GM12874 (cell line): Measurements from ENCODE around the gene SLC6A6.

Source experiments
- CTCF ChIP-seq: IDR thresholded peaks from 2 replicates; pipeline ENCODE4 v1.5.1; 2011; ENCODE audit warnings: low read depth, mild to moderate bottlenecking, control low read depth, low read length, moderate library complexity; ENCODE audit not compliant: insufficient read depth

The SLC6A6 gene

GRCh38 chr3:14362890-14363289 lies 39.5 kb upstream of the SLC6A6 start:
- no peak for TF ChIP-seq CTCF

GRCh38 chr3:14363379-14363778 lies 39.0 kb upstream of the SLC6A6 start:
- no peak for TF ChIP-seq CTCF

- TF ChIP-seq CTCF: no peak
These were observed 38.4 kb upstream of the SLC6A6 start for GRCh38 chr3:14363991-14364390.

- no peak for TF ChIP-seq CTCF
These were observed 37.7 kb upstream of the SLC6A6 start for GRCh38 chr3:14364580-14365292.

GRCh38 chr3:14366248-14366647 lies 36.2 kb upstream of the SLC6A6 start:
- no peak for TF ChIP-seq CTCF

GRCh38 chr3:14366915-14367823 lies 35.2 kb upstream of the SLC6A6 start:
- TF ChIP-seq CTCF: no peak

- no peak for TF ChIP-seq CTCF
These were observed 34.3 kb upstream of the SLC6A6 start for GRCh38 chr3:14368146-14368545.
